ENCODE results near the gene PDE7B.
"Not testable (repeated sequence)": the region's sequence is repeated elsewhere in the genome, so short reads cannot be mapped to it uniquely, and the experiment has no call there.

GRCh38 chr6:136139111-136139510, 287.6 kb downstream of the PDE7B start:
- TF ChIP-seq CTCF (conservative IDR thresholded peaks at IDR 0.05 in 1 of 2, IDR thresholded peaks at IDR 0.05 in 1 of 2; ENCODE audit: low read depth in 1 of 2, low read length in 2 of 2); EZH2 (IDR thresholded peaks at IDR 0.05; ENCODE audit: low read length, missing control alignments): not testable (repeated sequence)

All from fibroblast of lung (primary cell).